Stimulated activated CD8-positive, alpha-beta memory T cell treated with anti-CD3 and anti-CD28 coated beads, Interleukin-4, amount 100 ng/mL, for 48 hours (primary cell): Measurements from ENCODE around the gene PCAT7.
"Not testable (repeated sequence)": the region's sequence is repeated elsewhere in the genome, so short reads cannot be mapped to it uniquely, and the experiment has no call there.

Experiments used
- DNase-seq: peaks from one replicate; pipeline ENCODE4 v3.0.0-alpha.2; 2020

The PCAT7 gene

DNA sequence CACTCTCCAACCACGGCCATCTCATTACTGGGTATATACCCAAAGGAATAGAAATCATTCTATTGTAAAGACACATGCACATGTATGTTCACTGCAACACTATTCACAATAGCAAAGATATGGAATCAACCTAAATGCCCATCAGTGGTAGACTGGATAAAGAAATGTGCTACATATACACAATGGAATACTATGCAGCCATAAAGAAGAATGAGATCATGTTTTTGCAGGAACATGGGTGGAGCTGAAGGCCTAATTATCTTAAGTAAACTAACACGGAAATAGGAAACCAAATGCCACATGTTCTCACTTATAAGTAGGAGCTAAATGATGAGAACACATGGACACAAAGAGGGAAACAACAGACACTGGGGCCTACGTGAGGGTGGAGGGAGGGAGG lies 9.4 kb downstream of the PCAT7 start:
- DNase-seq = not testable (repeated sequence)

GRCh38 chr9:94566550-94566949 lies 11.7 kb downstream of the PCAT7 start:
- no peak for DNase-seq

- DNase-seq = no peak
Measured at GRCh38 chr9:94567271-94567670, 12.4 kb downstream of the PCAT7 start.

- DNase-seq = no peak
Measured at GRCh38 chr9:94568250-94568889, 13.5 kb downstream of the PCAT7 start.

GRCh38 chr9:94568972-94569712 lies 14.3 kb downstream of the PCAT7 start:
- DNase-seq = no peak

DNA sequence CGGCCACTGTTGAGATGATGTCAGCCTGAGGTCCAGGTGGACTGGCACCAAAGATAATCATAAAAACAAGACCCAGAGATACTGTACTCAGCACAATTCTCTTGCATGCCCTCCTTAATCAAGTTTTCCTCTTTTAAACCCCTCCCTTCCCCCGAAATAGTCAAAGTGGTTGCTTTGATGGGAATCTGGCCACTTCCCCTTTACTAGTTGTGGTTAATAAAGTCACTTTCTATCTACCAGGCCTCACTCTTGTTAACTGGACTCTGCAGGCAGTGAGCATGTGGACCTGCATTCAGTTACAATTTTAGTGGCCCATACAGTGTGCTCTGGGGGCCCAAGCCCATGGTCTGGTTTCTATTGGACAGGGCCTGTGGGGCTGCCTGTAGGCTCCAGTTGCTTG lies 21.2 kb downstream of the PCAT7 start:
- DNase-seq = no peak

DNA sequence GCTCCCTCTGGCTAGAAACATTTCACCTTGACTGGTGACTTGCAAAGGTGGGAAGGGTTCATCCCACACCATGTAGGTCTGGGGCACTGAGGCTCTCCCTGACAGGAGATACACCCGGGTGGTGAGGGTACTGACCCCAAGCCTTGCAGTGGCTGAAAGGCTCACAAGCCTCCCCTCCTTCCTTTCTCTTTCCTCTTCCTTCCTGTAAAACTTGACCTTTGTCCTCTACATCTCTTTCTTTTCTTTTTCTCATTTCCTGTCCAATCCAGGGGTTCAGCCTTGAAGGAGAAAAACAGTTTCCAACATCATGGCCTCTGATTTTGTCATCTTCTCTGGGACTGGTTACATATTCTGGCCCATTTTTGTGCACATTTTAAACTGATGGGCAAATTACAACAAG lies 22.2 kb downstream of the PCAT7 start:
- DNase-seq = no peak

DNA sequence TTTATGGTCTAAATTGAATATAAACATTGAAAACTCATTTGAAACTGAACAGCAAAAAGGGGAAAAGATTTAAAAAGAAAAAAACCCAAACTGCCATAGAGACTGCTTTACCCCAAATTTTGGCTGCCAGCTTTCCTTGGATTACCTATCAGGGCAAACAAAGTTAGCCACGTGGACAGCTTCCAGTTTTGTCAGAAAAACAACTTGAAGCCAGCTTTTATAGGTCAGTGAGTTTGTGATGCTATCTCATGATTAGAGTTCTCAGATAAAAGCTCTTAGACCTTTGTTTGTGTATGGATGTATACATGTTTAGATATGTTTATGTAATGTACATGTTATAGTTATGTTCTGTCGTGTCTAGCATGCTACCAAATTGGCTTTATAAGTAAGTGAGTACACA lies 22.7 kb downstream of the PCAT7 start:
- DNase-seq = no peak

DNA sequence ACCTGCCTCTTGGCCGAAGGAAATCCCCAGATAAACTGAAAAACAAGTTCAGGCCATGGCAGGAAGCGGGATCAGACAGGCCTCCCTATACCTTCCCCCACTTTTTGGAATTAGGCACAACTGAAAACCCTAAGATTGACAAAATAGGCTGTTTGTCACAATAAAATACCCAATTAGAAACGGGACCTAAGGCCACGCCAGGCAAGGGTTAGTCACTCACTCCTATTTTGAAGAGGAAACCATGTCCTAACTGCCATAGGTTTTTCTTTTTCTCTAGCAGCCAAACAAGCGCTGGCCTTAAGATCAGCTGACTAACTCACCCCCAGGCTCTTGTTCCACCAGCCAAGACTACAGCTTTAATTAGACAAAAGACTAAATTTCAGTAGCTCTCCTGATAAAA lies 26.8 kb downstream of the PCAT7 start:
- no peak for DNase-seq

GRCh38 chr9:94584555-94584954 lies 29.7 kb downstream of the PCAT7 start:
- no peak for DNase-seq

- DNase-seq = no peak
Measured at GRCh38 chr9:94586316-94586715, 31.4 kb downstream of the PCAT7 start.

- DNase-seq = no peak
Measured at GRCh38 chr9:94586814-94587213, 31.9 kb downstream of the PCAT7 start.

GRCh38 chr9:94588681-94589080 lies 33.8 kb downstream of the PCAT7 start:
- DNase-seq = no peak

GRCh38 chr9:94591046-94591545 lies 36.2 kb downstream of the PCAT7 start:
- DNase-seq = not testable (repeated sequence)

DNA sequence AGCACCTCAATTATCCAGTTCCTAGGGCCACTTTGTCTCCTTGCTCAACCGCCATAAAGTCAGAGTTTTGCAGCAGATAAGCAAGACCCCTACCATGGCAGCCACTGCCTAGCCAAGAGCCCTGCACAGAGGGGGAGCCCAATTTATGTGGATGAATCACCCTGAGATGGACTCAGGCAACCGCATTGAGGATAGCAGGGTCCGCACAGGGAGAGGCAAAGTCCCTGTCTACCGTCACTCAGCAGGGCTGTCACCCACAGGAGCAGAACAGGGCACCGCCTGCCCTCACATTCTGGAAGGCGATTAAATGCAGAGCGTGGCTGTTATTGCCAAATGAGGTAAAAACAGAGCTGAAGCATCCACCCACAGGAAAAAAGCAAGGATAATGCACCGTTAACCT lies 37.0 kb downstream of the PCAT7 start:
- DNase-seq = no peak

DNA sequence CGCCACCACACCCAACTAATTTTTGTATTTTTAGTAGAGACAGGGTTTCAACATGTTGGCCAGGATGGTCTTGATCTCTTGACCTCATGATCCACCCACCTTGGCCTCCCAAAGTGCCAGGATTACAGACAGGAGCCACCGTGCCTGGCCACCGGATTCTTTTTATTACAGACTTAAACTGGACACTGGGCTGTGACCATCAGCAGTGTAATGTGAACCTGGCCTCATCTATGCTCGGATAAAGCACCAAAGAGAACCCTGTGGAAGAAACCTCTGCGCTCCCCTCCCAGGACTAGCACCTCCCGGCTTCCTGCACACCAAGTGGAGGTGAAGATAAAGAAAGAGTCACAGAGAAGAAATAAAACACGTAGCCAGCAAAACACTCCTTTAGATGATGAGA lies 37.8 kb downstream of the PCAT7 start:
- DNase-seq = not testable (repeated sequence)

GRCh38 chr9:94593459-94594345 lies 38.8 kb downstream of the PCAT7 start, which contains the start of gene FBP2:
TSS of gene FBP2 (minus strand) at chr9:94593824. CDS start at chr9:94593726, 98 bp downstream.
- no peak for DNase-seq

GRCh38 chr9:94599102-94599501 lies 44.2 kb downstream of the PCAT7 start:
- DNase-seq = no peak

DNA sequence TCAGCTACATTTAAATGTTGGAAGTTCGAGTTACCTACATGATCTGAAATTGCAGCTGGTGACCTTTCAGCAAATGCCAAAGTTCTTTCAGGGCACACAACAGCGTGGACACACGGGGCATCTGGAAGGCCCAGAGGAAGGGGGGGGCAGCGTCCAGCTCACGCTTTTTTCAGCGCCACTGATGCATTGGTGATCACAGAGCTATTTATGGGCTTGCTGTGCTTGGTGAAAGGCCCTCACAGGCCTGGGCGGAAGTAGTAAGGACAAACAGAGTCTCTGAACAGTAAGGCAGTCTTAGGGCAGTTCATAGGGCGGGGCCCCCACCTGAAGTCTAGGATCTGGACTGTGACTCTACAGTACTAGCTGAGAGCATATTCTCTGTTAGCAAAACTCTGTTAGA lies 45.4 kb downstream of the PCAT7 start:
- no peak for DNase-seq

- no peak for DNase-seq
Measured at GRCh38 chr9:94600715-94601114, 45.8 kb downstream of the PCAT7 start.

DNA sequence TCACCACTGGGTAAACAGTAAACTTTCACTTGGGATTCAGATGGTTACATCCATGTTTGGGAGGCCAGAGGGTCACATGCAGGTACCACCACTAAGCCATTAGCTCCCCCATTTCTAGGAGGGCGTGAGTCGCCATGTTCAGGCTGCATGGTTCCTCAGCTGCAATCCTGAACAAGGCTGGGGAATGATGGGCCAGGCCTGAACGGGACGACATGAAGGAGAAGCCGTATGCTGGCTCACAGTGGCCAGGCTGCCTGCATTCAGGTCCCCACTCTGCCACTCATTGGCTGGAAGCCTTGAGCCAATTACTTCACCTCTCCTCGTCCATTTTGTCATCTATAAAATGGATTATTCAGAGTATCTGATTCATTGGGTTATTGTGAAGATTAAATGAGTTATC lies 47.8 kb downstream of the PCAT7 start:
- no peak for DNase-seq

- peak; percentile 86 for DNase-seq
Measured at GRCh38 chr9:94603259-94604160, 48.6 kb downstream of the PCAT7 start.
